HepG2 (cell line): ENCODE measurements around the gene TREH. TPM values are rescaled to one million over a fixed set of nuclear protein-coding genes. Genes with fewer than 3 reads are reported as not detected.

Source experiments
- ATAC-seq: fragments of 200-7000 bp; cut with Tn5 transposase; 3 replicates; pipeline ENCODE4 v1.9.1; 2020; ENCODE audit warnings: mild to moderate bottlenecking, moderate library complexity
- Bru-seq: library from RNA; stranded (reverse); fragments of 400-500 nt; gene quantifications from one replicate; lab custom pipeline; 2021; lab: Mats Ljungman, UMichigan
- BruChase-seq, 2 experiments: library from RNA; stranded (reverse); fragments of 400-500 nt; gene quantifications; one replicate each; lab custom pipeline; 2021; lab: Mats Ljungman, UMichigan
- BruUV-seq: library from RNA; stranded (reverse); fragments of 400-500 nt; replicated peaks from 2 replicates; lab custom pipeline; 2021; lab: Mats Ljungman, UMichigan
- CTCF ChIA-PET: fragments of 300-600 bp; formaldehyde crosslinking; extraction: SDS; loops from one replicate; lab custom pipeline; 2021; ENCODE audit warnings: low total read pairs, inconsistent platforms, low intra/inter-chr PET ratio; lab: Yijun Ruan, JAX
- POLR2A ChIA-PET: fragments of 350-600 bp; sonication (Branson Sonifier 250); formaldehyde crosslinking; loops from one replicate; lab custom pipeline; 2020; ENCODE audit warnings: antibody characterized with exemption, inconsistent platforms; lab: Yijun Ruan, JAX
- DNase-seq: peaks from one replicate; pipeline ENCODE4 v3.0.0-alpha.2; 2015; ENCODE audit warnings: low spot score
- FAIRE-seq: peaks from 3 replicates; lab custom pipeline; 2011; peaks lifted over from hg19 to GRCh38; lab: Jason Lieb, UNC
- H2AFZ ChIP-seq: one replicate; pipeline ENCODE4 v1.6.1; 2011; ENCODE audit warnings: low read length, inconsistent platforms
- H3K27ac ChIP-seq: fragments of 300-600 bp; 3 replicates; pipeline ENCODE4 v1.8.0; 2011; ENCODE audit warnings: mixed run types, mild to moderate bottlenecking, mixed read lengths, low read length, inconsistent platforms; ENCODE audit not compliant: insufficient read depth; ENCODE audit errors: extremely low read length
- H3K27me3 ChIP-seq, 2 experiments: fragments of 200-600 bp in 1 of 2; 2 replicates in 1 of 2; 3 replicates in 1 of 2; pipeline versions ENCODE4 v1.6.0 to v1.8.0; 2011; ENCODE audit warnings: low read length in 2 of 2, mild to moderate bottlenecking in 2 of 2, moderate library complexity in 2 of 2, inconsistent platforms in 1 of 2; ENCODE audit not compliant: insufficient read depth in 2 of 2, control insufficient read depth in 1 of 2
- H3K36me3 ChIP-seq, 2 experiments: fragments of 200-600 bp in 1 of 2; replicated peaks in 1 of 2; 2 replicates in 1 of 2; 3 replicates in 1 of 2; pipeline versions ENCODE4 v1.5.1 to v1.8.0; 2011; ENCODE audit warnings: low read length in 2 of 2, inconsistent platforms in 1 of 2; ENCODE audit not compliant: insufficient read depth in 2 of 2, control insufficient read depth in 1 of 2
- H3K4me1 ChIP-seq: 2 replicates; pipeline ENCODE4 v1.5.1; 2012; ENCODE audit warnings: low read length, inconsistent platforms; ENCODE audit not compliant: insufficient read depth
- H3K4me2 ChIP-seq: 2 replicates; pipeline ENCODE4 v1.6.0; 2011; ENCODE audit warnings: low read depth, low read length, inconsistent platforms
- H3K4me3 ChIP-seq, 3 experiments: fragments of 200-600 bp in 1 of 3; sonication (generic), shearing (Covaris generic) in 1 of 3; replicated peaks in 1 of 3; 2 replicates each; pipeline ENCODE4 v1.5.1; 2011 to 2016; ENCODE audit warnings: low read length in 3 of 3, inconsistent platforms in 2 of 3, low read depth in 2 of 3, mild to moderate bottlenecking in 2 of 3, control low read depth in 1 of 3, mixed read lengths in 1 of 3; ENCODE audit not compliant: insufficient read depth in 1 of 3
- H3K79me2 ChIP-seq: one replicate; pipeline ENCODE4 v1.6.1; 2011; ENCODE audit warnings: low read length, inconsistent platforms; ENCODE audit not compliant: insufficient read depth
- H3K9ac ChIP-seq: 2 replicates; pipeline ENCODE4 v1.6.0; 2011; ENCODE audit warnings: mild to moderate bottlenecking, low read depth, low read length, inconsistent platforms; ENCODE audit not compliant: insufficient read depth
- H3K9me3 ChIP-seq: 2 replicates; pipeline ENCODE4 v1.5.1; 2012; ENCODE audit warnings: mild to moderate bottlenecking, low read length
- H4K20me1 ChIP-seq: 2 replicates; pipeline ENCODE4 v1.6.0; 2011; ENCODE audit warnings: inconsistent platforms, mild to moderate bottlenecking, low read length, moderate library complexity; ENCODE audit not compliant: insufficient read depth
- NR1H2 ChIP-seq: sonication (generic); formaldehyde crosslinking; IDR thresholded peaks from 2 replicates; pipeline ENCODE4 v1.8.1; 2022; ENCODE audit warnings: low read depth, missing genetic modification reagents, borderline replicate concordance
- SALL1 ChIP-seq: sonication (generic); formaldehyde crosslinking; IDR thresholded peaks from 2 replicates; pipeline ENCODE4 v1.8.0; 2022; ENCODE audit warnings: mild to moderate bottlenecking, missing genetic modification reagents
- SRSF1 ChIP-seq: fragments of 200-400 bp; formaldehyde crosslinking; optimal IDR thresholded peaks from 2 replicates; pipeline ENCODE3; 2017; ENCODE audit warnings: mild to moderate bottlenecking, low read depth, low read length, moderate library complexity
- TBL1XR1 ChIP-seq: fragments of 150-350 bp; IDR thresholded peaks from 2 replicates; pipeline ENCODE4 v1.6.1; 2014; ENCODE audit warnings: borderline replicate concordance, low read length; ENCODE audit not compliant: partially characterized antibody
- ZBTB8A ChIP-seq: sonication (generic); formaldehyde crosslinking; IDR thresholded peaks from 2 replicates; pipeline ENCODE4 v1.4.0; 2020; ENCODE audit warnings: mild to moderate bottlenecking, low read depth, missing genetic modification reagents, borderline replicate concordance
- ZNF24 ChIP-seq: fragments of 450-650 bp; IDR thresholded peaks from 2 replicates; pipeline ENCODE4 v1.6.1; 2017; ENCODE audit warnings: antibody characterized with exemption, mild to moderate bottlenecking
- WGBS: methylation state at CpG from one replicate; pipeline ENCODE4 v1.1.6; 2017; ENCODE audit warnings: low lambda C conversion rate; 5-methylcytosine and 5-hydroxymethylcytosine counted together
- in situ Hi-C: cut with HindIII; loops from 2 replicates; pipeline ENCODE4 v1.10.0; 2017; ENCODE audit warnings: low pct_unique_long_range_greater_than_20kb; ENCODE audit not compliant: extremely low pct_ligation_motif_present
- intact Hi-C: fragments of 100-400 bp; cut with micrococcal nuclease; formaldehyde crosslinking; loops from one replicate; pipeline ENCODE4 v1.10.0; 2022; ENCODE audit not compliant: unreplicated experiment
- long read RNA-seq, 2 experiments: library from RNA in 1 of 2; library from polyadenylated mRNA in 1 of 2; stranded (forward) in 1 of 2; unstranded in 1 of 2; transcript quantifications; one replicate each; pipeline ENCODE4 v2.0.0, GENCODE V29; 2019 to 2022
- polyA minus RNA-seq, 3 experiments: library from RNA; depleted of rRNA, polyadenylated mRNA; stranded (reverse); fragments of >200 nt; gene quantifications; 2 replicates each; pipeline ENCODE4 v1.2.3, GENCODE V29; 2011; ENCODE audit warnings: low replicate concordance in 1 of 3
- polyA plus RNA-seq, 8 experiments: library from polyadenylated mRNA; depleted of rRNA in 3 of 8; stranded (reverse) in 7 of 8; unstranded in 1 of 8; fragments of >200 nt; fragmentation: Illumina TruSeq in 4 of 8; extraction: Trizol in 4 of 8; gene quantifications; 2 replicates each; pipeline versions ENCODE4 v1.2.1 to v1.2.3, GENCODE V29; 2011 to 2016; ENCODE audit warnings: low read depth in 4 of 8, missing spikeins in 1 of 8, mixed read lengths in 1 of 8; ENCODE audit not compliant: insufficient read depth in 1 of 8
- total RNA-seq, 5 experiments: library from RNA; depleted of rRNA; stranded (reverse); fragments of >200 nt; fragmentation: Illumina TruSeq; extraction: Trizol; gene quantifications; 2 replicates each; pipeline ENCODE4 v1.2.3, GENCODE V29; 2016; ENCODE audit warnings: low read depth in 1 of 5
- TF ChIP-seq, protein P1 (sequence below): IDR thresholded peaks from 2 replicates; pipeline ENCODE4 v1.4.0; 2020; ENCODE audit warnings: mild to moderate bottlenecking, missing genetic modification reagents
- TF ChIP-seq, protein P2 (sequence below): sonication (generic); formaldehyde crosslinking; IDR thresholded peaks from 2 replicates; pipeline ENCODE4 v1.5.1; 2020; ENCODE audit warnings: missing genetic modification reagents, mild to moderate bottlenecking, borderline replicate concordance

TREH gene, protein sequence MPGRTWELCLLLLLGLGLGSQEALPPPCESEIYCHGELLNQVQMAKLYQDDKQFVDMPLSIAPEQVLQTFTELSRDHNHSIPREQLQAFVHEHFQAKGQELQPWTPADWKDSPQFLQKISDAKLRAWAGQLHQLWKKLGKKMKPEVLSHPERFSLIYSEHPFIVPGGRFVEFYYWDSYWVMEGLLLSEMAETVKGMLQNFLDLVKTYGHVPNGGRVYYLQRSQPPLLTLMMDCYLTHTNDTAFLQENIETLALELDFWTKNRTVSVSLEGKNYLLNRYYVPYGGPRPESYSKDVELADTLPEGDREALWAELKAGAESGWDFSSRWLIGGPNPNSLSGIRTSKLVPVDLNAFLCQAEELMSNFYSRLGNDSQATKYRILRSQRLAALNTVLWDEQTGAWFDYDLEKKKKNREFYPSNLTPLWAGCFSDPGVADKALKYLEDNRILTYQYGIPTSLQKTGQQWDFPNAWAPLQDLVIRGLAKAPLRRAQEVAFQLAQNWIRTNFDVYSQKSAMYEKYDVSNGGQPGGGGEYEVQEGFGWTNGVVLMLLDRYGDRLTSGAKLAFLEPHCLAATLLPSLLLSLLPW
- total RNA-seq (2016; rRNA removed; fragmentation: Illumina TruSeq; extraction: Trizol) (0.46 and 0.86 TPM in 2 replicates), polyA plus RNA-seq (2011; rRNA removed) (0.50 and 0.53 TPM in 2 replicates), polyA minus RNA-seq (2011; rRNA and poly(A)+ RNA removed; ENCODE audit: low replicate concordance) (0.76 TPM in 1 of 2 replicates, not detected in the other), Bru-seq, nascent RNA (percentile 40 among the genes with signal in this experiment), BruChase-seq, experiment 1, labeled RNA remaining after a 6-hour chase (percentile 21 among the genes with signal in this experiment), BruChase-seq, experiment 2, labeled RNA remaining after a 2-hour chase (percentile 25 among the genes with signal in this experiment)
- total RNA-seq (2016; cell fraction: cytosol; rRNA removed; fragmentation: Illumina TruSeq; extraction: Trizol; ENCODE audit: low read depth) = 0.51 and 0.71 TPM in 2 replicates
- total RNA-seq (2016; cell fraction: insoluble cytoplasmic fraction; rRNA removed; fragmentation: Illumina TruSeq; extraction: Trizol) = 0.13 and 1.3 TPM in 2 replicates
- total RNA-seq (2016; cell fraction: membrane; rRNA removed; fragmentation: Illumina TruSeq; extraction: Trizol) = 0.24 and 0.59 TPM in 2 replicates
- 1.1 and 2.0 TPM in 2 replicates for total RNA-seq (2016; cell fraction: nucleus; rRNA removed; fragmentation: Illumina TruSeq; extraction: Trizol)
- 0.09 and 0.11 TPM in 2 replicates for polyA plus RNA-seq (2011; cell fraction: cytosol; rRNA removed)
- polyA plus RNA-seq (2011; cell fraction: nucleus; rRNA removed) = 2.1 and 2.9 TPM in 2 replicates
- 0.63 and 1.1 TPM in 2 replicates for polyA plus RNA-seq (2012)
- 0.17 and 0.23 TPM in 2 replicates for polyA plus RNA-seq (2016; cell fraction: cytosol; fragmentation: Illumina TruSeq; extraction: Trizol; ENCODE audit: low read depth)
- 0.19 and 0.55 TPM in 2 replicates for polyA plus RNA-seq (2016; cell fraction: insoluble cytoplasmic fraction; fragmentation: Illumina TruSeq; extraction: Trizol; ENCODE audit: low read depth)
- 0.40 and 0.50 TPM in 2 replicates for polyA plus RNA-seq (2016; cell fraction: membrane; fragmentation: Illumina TruSeq; extraction: Trizol; ENCODE audit: low read depth)
- polyA plus RNA-seq (2016; cell fraction: nucleus; fragmentation: Illumina TruSeq; extraction: Trizol; ENCODE audit: insufficient read depth, low read depth) = 2.4 and 2.9 TPM in 2 replicates
- not detected in 2 replicates for polyA minus RNA-seq (2011; cell fraction: cytosol; rRNA and poly(A)+ RNA removed)
- 2.3 and 3.2 TPM in 2 replicates for polyA minus RNA-seq (2011; cell fraction: nucleus; rRNA and poly(A)+ RNA removed)
- long read RNA-seq, experiment 1 = 0 reads
- long read RNA-seq, experiment 2, partial matches to known transcripts = 1 of 2 reads
- long read RNA-seq, experiment 2, other reads (novel, unspliced or antisense) = 1 of 2 reads

DNA sequence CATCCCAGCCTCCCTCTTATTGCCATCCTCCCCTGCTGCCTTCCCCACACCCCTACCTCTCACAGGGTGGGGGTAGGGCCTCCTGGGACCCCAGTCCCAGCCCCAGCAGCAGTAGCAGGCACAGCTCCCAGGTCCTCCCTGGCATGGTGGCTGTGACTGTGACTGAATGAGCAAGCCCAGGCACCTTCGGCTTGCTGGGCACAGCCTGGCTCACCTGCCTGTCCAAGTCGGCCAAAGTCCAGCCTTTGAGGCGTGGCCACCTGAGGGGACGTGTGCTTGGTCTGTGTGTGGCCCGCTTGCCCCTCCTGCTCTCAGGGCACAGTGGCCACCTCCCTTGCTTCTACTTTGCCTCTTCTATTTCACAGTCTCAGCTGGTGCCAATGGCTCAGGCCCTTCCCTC lies at the start of gene TREH:
TSS of gene TREH (minus strand) at position 168 of the 400 bp plus-strand sequence. CDS start at position 145, 23 bp downstream.
- Histone ChIP-seq H4K20me1 (no peaks in the 10 kb centered on the region), H3K4me1 (peaks cover 33% of the 10 kb centered on the region), H3K27me3 (no peaks in the 10 kb centered on the region), H3K9ac (peak within 1 kb of the TSS; percentile 59), H3K79me2 (no peaks in the 10 kb centered on the region), H3K27ac (no peak within 1 kb of the TSS), H3K4me3 (peak within 1 kb of the TSS; percentile 40 to 73 (median 61)), H3K9me3 (no peaks in the 10 kb centered on the region), H2AFZ (peak within 1 kb of the TSS; percentile 75), H3K36me3 (no peaks in the 10 kb centered on the region), H3K4me2 (peak within 1 kb of the TSS; percentile 96)
- ATAC-seq = peak; percentile 80
- POLR2A ChIA-PET = interaction anchor here (1.0 to 3.0 kb wide), 7 partner anchors 9 to 113 kb away, joined by 3 to 14 read pairs (median 4); partner anchors contain the start of genes DDX6 and PHLDB1
- 0% methylated on average over 2 of the region's 5 CpGs for whole genome bisulfite sequencing
- BruUV-seq = no TSS peak
- intact Hi-C loops = loop anchor here (1.0 kb wide), 1 partner anchor 11 kb away; no protein-coding TSS in a partner anchor
- in situ Hi-C loops = no loop called here
- CTCF ChIA-PET = interaction anchor here (1.2 to 1.9 kb wide), 2 partner anchors 20 to 277 kb away, joined by 3 to 7 read pairs; no protein-coding TSS in a partner anchor
- DNase-seq = peak; percentile 61
- FAIRE-seq = no peak
- TF ChIP-seq, protein P1, sequence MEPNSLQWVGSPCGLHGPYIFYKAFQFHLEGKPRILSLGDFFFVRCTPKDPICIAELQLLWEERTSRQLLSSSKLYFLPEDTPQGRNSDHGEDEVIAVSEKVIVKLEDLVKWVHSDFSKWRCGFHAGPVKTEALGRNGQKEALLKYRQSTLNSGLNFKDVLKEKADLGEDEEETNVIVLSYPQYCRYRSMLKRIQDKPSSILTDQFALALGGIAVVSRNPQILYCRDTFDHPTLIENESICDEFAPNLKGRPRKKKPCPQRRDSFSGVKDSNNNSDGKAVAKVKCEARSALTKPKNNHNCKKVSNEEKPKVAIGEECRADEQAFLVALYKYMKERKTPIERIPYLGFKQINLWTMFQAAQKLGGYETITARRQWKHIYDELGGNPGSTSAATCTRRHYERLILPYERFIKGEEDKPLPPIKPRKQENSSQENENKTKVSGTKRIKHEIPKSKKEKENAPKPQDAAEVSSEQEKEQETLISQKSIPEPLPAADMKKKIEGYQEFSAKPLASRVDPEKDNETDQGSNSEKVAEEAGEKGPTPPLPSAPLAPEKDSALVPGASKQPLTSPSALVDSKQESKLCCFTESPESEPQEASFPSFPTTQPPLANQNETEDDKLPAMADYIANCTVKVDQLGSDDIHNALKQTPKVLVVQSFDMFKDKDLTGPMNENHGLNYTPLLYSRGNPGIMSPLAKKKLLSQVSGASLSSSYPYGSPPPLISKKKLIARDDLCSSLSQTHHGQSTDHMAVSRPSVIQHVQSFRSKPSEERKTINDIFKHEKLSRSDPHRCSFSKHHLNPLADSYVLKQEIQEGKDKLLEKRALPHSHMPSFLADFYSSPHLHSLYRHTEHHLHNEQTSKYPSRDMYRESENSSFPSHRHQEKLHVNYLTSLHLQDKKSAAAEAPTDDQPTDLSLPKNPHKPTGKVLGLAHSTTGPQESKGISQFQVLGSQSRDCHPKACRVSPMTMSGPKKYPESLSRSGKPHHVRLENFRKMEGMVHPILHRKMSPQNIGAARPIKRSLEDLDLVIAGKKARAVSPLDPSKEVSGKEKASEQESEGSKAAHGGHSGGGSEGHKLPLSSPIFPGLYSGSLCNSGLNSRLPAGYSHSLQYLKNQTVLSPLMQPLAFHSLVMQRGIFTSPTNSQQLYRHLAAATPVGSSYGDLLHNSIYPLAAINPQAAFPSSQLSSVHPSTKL = peak; percentile 34
- TF ChIP-seq NR1H2 (CRISPR knock-in tag) (no peak), TBL1XR1 (no peak), ZBTB8A (CRISPR knock-in tag) (no peak), SALL1 (CRISPR knock-in tag) (peak; percentile 12), ZNF24 (no peak), SRSF1 (no peak)
- TF ChIP-seq, protein P2, sequence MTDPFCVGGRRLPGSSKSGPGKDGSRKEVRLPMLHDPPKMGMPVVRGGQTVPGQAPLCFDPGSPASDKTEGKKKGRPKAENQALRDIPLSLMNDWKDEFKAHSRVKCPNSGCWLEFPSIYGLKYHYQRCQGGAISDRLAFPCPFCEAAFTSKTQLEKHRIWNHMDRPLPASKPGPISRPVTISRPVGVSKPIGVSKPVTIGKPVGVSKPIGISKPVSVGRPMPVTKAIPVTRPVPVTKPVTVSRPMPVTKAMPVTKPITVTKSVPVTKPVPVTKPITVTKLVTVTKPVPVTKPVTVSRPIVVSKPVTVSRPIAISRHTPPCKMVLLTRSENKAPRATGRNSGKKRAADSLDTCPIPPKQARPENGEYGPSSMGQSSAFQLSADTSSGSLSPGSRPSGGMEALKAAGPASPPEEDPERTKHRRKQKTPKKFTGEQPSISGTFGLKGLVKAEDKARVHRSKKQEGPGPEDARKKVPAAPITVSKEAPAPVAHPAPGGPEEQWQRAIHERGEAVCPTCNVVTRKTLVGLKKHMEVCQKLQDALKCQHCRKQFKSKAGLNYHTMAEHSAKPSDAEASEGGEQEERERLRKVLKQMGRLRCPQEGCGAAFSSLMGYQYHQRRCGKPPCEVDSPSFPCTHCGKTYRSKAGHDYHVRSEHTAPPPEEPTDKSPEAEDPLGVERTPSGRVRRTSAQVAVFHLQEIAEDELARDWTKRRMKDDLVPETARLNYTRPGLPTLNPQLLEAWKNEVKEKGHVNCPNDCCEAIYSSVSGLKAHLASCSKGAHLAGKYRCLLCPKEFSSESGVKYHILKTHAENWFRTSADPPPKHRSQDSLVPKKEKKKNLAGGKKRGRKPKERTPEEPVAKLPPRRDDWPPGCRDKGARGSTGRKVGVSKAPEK = no peak
